Activated CD4-positive, alpha-beta T cell treated with anti-CD3 and anti-CD28 coated beads for 36 hours (primary cell): ENCODE results near the gene POGZ. TPM values are rescaled to one million over a fixed set of nuclear protein-coding genes. Genes with fewer than 3 reads are reported as not detected.

ENCODE experiments used
- ATAC-seq: fragments of 200-7000 bp; cut with Tn5 transposase; one replicate; pipeline ENCODE4 v1.10.0; 2021; ENCODE audit warnings: mild to moderate bottlenecking, moderate library complexity
- CTCF ChIA-PET: fragments of 350-600 bp; sonication (Branson Sonifier 250); formaldehyde crosslinking; loops from one replicate; lab custom pipeline; 2021; ENCODE audit warnings: antibody characterized with exemption; lab: Charles Lee
- POLR2A ChIA-PET: fragments of 350-600 bp; sonication (Branson Sonifier 250); formaldehyde crosslinking; loops from one replicate; lab custom pipeline; 2021; ENCODE audit warnings: antibody characterized with exemption, inconsistent platforms; lab: Charles Lee
- DNase-seq: peaks from one replicate; pipeline ENCODE4 v3.0.0-alpha.2; 2020
- H3K27ac Mint-ChIP-seq: one replicate; pipeline ENCODE4 v1.8.0; 2021; ENCODE audit warnings: mixed read lengths
- H3K27me3 Mint-ChIP-seq: one replicate; pipeline ENCODE4 v1.8.0; 2021; ENCODE audit warnings: mixed read lengths
- H3K36me3 Mint-ChIP-seq: one replicate; pipeline ENCODE4 v1.8.0; 2021; ENCODE audit warnings: low read depth, mixed read lengths
- H3K4me1 Mint-ChIP-seq: one replicate; pipeline ENCODE4 v1.8.0; 2021; ENCODE audit warnings: mixed read lengths
- H3K4me3 Mint-ChIP-seq: one replicate; pipeline ENCODE4 v1.8.0; 2021; ENCODE audit warnings: mild to moderate bottlenecking, moderate library complexity, mixed read lengths
- H3K9me3 Mint-ChIP-seq: one replicate; pipeline ENCODE4 v1.8.0; 2021; ENCODE audit warnings: low read depth, mixed read lengths
- intact Hi-C, 2 experiments: fragments of 100-400 bp; cut with DNase I in 1 of 2; cut with micrococcal nuclease in 1 of 2; formaldehyde crosslinking; loops; one replicate each; pipeline versions ENCODE4 v1.14.2 to v1.15.1; 2022 to 2024; cut with DNase I, micrococcal nuclease
- total RNA-seq, 2 experiments: library from RNA; stranded (reverse); gene quantifications; one replicate each; pipeline ENCODE4 v1.2.3, GENCODE V29; 2021

POGZ gene
- total RNA-seq, 2 experiments from 2014 or later: 81.3 to 104 TPM

- intact Hi-C loops: no loop called here
- POLR2A ChIA-PET: interaction anchor here (0.6 kb wide), 1 partner anchor 85 kb away, joined by 4 read pairs; no protein-coding TSS in a partner anchor
Observed at GRCh38 chr1:151361883-151362282, 97.4 kb downstream of the POGZ start.

GRCh38 chr1:151356696-151357095 is 102.6 kb downstream of the POGZ start:
- ChIA-PET POLR2A (no interaction called here), CTCF (interaction anchor here (1.7 to 2.2 kb wide), 2 partner anchors 16 to 62 kb away, joined by 4 to 10 read pairs; no protein-coding TSS in a partner anchor)
- Mint-ChIP-seq H3K27me3 (no peaks in the 10 kb centered on the region), H3K27ac (no peak overlapping the region), H3K4me3 (no peak overlapping the region), H3K4me1 (no peaks in the 10 kb centered on the region), H3K9me3 (peaks cover 4% of the 10 kb centered on the region), H3K36me3 (peaks cover 5% of the 10 kb centered on the region)
- intact Hi-C loops: no loop called here
- no peak for ATAC-seq
- no peak for DNase-seq

More at GRCh38 chr1:151361883-151362282, 97.4 kb downstream of the POGZ start:
- Mint-ChIP-seq H3K27ac (no peak overlapping the region), H3K27me3 (no peaks in the 10 kb centered on the region), H3K36me3 (no peaks in the 10 kb centered on the region), H3K4me3 (no peak overlapping the region), H3K9me3 (peaks cover 6% of the 10 kb centered on the region), H3K4me1 (no peaks in the 10 kb centered on the region)
- CTCF ChIA-PET: interaction anchor here (1.1 kb wide), 1 partner anchor 12 kb away, joined by 3 read pairs; no protein-coding TSS in a partner anchor
- ATAC-seq (no peak), DNase-seq (no peak)

Other genes with a start within 250 kb of the POGZ start
- gene PSMD4, start 204.8 kb downstream of the POGZ start, total RNA-seq: 100 to 1,000 TPM; 187 to 243 TPM
- gene ZNF687, start 177.2 kb downstream of the POGZ start, total RNA-seq: 10 to 100 TPM; 27.2 to 30.1 TPM
- 10 to 100 TPM; 53.0 to 54.5 TPM for gene PI4KB, start 132.1 kb downstream of the POGZ start, total RNA-seq
- 10 to 100 TPM; 47.6 to 50.4 TPM for gene RFX5, start 112.2 kb downstream of the POGZ start, total RNA-seq
- not detected for gene SELENBP1, start 86.8 kb downstream of the POGZ start, total RNA-seq
- 100 to 1,000 TPM; 315 to 351 TPM for gene PSMB4, start 59.9 kb downstream of the POGZ start, total RNA-seq
- gene CGN, start 51.9 kb upstream of the POGZ start, total RNA-seq: 1 to 10 TPM in 1 of 2 experiments, under 1 TPM in 1; 0.67 to 1.4 TPM
- 1 to 10 TPM; 3.2 TPM for gene TUFT1, start 80.8 kb upstream of the POGZ start, total RNA-seq
- gene SNX27, start 152.6 kb upstream of the POGZ start, total RNA-seq: 10 to 100 TPM; 28.5 to 29.1 TPM